ENCODE results near the gene P2RY2.
"Not testable (repeated sequence)": the region's sequence is repeated elsewhere in the genome, so short reads cannot be mapped to it uniquely, and the experiment has no call there.

Gene P2RY2

DNA sequence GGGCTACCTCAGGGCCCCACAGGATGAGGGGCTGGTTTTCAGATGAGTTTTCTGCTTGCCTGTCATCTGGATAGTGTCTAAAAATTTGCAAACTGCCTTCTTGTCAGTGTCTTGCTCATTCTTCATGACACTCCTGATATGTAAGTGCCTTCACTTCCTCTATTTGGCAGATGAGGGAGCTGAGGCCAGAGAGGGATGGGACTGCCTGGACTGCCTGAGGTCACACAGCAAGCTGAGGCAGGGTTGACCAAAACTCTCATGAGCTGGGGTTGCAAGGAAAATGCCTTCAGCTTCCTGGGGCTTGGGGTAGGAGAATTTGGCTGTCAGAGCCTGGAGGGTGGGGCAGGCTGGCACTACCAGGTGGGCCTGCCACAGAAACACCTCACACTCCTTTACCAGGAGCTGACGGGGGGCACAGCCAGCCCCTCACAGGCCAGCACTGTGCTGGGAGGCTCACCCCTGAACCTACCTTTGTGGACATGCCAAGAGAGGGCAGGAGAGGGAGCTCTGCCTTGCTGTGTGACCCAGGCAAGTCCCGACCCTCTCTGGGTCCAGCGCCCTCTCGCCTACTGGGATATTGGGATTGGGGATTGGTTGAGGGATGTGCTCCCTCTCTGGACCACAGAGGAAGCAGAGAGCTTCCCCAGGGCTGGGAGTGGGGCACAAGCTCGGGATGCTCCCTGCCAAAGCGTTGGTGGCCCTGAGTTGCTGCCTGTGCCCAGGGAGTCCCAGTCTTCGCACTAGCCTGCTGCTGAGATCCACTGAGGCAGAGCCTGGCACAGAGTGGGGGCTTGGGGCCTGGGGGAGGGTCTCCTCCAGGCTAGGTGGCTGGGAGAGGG, 52.2 kb downstream of the P2RY2 start:
- DNase-seq, result no peak

GRCh38 chr11:73270855-73271477, 52.9 kb downstream of the P2RY2 start:
- no peak for DNase-seq

DNA sequence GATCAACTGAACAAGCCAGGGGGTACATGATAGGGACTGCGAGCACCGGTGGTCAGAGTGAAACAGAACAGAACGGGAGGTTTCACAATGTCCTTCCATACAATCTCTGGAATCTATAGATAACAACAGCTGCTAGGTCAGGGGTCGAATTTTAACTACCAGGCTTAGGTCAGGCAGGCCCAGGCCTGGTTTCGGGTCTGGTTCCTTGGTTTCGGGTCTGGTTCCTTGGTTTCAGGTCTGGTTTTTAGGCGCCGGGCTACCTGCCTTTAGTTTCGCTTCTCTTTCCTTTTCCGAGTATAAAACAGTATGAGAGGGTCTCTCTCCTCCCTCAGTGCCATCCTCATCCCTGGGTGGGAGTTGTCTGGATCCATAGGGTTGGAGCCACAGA, 53.4 kb downstream of the P2RY2 start:
- not testable (repeated sequence) for DNase-seq

- DNase-seq, result no peak
These were observed 54.0 kb downstream of the P2RY2 start, which contains the start of gene P2RY6 for GRCh38 chr11:73271936-73272679. Gene P2RY6 (plus strand): TSS chr11:73272338. CDS start chr11:73296519, 24,181 bp downstream.

DNA sequence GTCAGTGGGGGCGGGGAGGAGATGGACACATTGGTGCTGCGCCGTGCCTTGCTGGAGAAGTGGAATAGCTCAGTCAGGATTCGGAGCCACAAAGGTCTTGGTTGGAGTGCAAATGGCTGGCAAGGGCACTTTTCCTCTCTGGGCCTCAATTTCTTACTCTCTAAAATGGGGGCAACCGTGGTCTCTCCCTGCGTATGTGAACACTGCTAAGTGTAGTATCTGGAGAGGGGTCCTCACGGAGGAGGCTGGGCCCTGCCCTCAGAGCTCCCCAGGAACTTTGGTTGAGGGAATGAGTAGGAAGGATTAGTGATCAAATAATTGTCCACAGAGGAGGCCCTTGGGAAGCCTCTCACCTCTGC, 54.6 kb downstream of the P2RY2 start:
- no peak for DNase-seq

DNA sequence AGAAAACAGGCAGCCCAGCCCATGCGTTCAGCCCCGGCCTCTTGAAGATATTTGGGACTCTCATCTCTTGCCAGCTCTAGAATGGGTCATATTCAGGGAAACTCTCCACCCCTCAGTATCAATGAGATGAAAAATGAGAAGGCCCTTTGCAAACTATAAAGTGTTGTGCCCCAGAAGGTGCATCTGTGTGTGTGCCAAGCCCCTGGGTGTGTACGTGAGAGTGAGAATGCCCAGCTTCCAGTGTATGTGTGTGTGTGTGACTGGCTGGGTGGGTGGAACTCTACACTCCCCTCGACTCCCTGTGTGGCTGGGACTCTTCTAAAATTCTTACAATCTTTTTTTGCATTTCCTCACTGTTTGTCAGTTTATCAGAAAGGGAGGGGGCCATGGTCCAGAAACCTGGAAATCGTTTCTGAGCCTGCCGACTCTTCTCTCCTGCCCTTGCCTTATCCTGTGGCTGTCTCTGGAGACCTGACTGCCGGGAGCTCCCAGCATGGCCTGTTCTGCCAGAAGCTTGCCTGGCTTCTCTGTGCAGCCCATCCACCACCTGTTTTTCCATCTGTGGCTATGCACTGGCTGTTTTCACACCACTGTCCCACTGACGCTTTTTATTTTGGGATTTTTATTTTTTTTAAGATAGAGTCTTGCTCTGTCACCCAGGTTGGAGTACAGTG, 55.3 kb downstream of the P2RY2 start:
- DNase-seq, result no peak

GRCh38 chr11:73274191-73274590, 56.1 kb downstream of the P2RY2 start:
- not testable (repeated sequence) for DNase-seq

- DNase-seq, result no peak
These were observed 56.8 kb downstream of the P2RY2 start for GRCh38 chr11:73274722-73275380.

- DNase-seq, result no peak
These were observed 57.3 kb downstream of the P2RY2 start for GRCh38 chr11:73275381-73275750.

DNA sequence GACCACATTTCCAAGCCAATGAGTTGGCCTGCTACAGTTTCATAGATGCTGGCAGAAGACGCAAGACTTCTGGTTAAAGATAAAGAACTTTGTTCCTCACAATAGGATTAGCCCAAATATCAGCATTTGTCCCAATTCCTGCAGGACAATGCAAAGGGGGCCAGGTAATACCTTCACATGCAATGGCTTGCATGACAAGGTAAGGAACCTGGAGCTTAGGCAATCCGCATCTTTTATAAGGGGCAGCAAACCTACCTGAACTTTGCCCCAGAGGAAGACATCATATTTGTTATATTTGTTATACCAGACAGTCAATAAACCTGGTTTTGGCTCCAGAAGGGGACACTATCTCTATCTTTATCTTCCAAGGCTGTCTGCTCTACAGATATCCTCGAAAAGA, 59.4 kb downstream of the P2RY2 start:
- DNase-seq, result no peak

GRCh38 chr11:73280626-73281025, 62.5 kb downstream of the P2RY2 start:
- no peak for DNase-seq

DNA sequence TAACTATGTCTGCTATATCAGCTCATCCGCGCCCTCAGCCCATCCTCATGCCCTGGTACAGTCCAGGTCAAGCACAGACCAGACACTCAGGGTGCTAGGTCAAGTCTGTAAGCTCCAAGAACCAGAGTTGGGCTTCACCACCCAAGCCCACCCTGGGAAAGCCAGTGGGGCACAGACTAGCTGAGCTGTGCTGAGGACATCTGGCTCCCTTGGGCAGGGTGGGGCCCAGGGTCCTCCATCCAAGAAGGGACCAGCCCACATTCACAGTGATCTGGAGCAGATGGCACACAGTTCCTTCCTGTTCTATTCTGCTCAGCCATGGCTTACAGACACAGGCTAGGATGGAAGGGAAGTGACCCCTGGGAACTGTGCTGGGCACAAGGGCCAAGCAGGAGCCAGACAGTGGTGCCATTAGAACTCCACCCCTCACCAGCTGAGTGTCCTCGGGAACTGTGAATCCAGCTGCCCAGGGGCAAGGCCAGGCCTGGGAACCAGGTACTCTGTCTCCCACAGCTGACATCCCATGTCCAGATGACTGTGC, 63.2 kb downstream of the P2RY2 start:
- no peak for DNase-seq

DNA sequence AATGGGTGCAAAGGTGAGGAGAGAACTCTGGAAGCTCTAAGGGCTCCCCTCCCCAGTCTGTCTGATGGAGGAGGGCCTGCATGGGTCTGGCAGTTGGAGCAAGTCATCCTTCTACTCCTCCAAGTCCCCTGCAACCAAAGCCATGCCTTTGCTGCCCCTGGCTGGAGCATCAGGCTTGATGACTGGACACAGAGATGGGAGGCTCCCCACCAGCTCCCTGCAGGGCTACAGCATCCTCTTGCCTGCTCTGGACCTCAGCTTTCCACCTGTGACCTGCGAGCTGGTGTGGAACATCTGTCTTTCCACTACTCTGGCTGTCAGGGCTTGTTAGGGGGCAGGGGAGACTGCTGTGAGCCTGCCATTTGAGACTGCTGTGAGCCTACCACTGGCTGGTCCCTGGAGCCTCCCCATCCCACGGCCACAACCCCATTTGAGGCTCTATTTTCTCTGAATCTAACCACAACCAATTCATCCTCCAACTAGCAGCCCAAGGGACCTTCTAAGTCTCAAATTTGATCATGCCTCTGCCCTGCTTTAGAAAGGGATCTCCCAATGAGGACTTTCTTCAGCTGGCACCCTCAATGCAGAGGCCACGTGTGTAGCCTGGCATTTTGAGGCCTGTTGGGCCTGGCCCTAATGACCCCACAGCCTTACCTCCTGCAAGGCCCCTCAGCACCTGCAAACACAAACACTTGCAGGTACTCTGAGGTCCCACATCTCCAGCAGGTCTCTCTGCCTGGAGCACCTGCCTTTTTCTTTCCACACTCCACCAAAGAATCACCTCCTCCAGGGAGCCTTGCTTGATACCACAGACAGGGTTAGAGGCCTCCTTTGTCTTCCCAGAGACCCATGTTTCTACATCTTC, 63.9 kb downstream of the P2RY2 start:
- no peak for DNase-seq

DNA sequence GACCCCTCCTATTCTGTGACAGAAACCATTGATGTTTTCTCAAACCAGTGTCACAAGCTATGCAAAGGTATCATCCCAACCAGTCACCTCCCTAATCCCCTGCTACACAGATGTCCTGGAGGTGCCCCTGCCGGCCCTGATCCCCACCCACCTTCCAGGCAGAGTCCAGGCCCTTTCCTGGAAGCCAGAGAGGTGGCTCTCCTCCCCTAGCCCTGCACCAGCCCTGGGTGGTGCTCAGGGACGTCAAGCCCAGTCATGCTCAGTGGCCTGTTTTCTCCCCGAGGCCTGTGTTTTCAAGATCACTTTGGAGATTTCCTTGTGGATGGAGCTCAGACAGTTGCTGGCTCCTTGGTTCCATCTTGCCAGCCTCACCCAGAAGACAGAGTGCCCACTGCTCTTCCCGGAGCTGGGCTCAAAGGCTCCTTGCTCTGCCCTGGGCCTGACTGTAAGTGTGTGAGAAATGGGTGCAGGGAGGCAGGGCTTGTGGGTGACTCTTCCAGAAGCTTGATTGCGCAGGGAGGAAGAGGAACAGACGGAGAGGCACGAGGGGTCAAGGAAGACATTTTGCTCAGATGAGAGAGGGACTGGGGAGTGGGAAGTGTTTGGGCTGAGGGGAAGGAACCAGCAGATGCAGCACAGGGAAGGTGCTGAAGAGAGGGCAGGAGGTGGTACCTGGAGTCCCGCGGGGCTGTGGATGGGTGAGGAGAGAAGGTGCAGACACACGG, 65.4 kb downstream of the P2RY2 start:
- DNase-seq, result no peak

- DNase-seq, result no peak
These were observed 66.0 kb downstream of the P2RY2 start for GRCh38 chr11:73284106-73284505.

DNA sequence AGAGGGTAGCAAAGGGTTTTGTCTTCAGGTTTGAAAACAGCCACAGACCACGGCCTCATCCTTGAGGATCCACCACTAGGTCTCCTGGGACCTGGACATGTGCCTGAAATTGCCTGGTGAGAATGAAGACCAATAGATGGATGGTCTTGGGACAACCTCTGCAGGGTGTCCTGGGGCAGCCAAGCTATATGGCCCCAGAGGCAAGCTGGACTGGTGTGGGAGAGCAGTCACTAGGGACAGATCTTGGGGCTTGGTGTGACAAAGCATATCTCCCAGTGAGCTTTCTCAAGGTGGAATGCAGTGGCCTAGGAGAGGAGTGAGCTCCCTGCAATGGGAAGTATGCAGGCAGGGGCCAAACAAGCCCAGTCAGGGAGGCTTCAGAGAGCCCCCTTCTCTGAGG, 67.6 kb downstream of the P2RY2 start:
- no peak for DNase-seq

All from activated CD4-positive, alpha-beta T cell treated with anti-CD3 and anti-CD28 coated beads for 48 hours (primary cell).